PC-9 (cell line): ENCODE results near the gene FTO. TPM values are rescaled to one million over a fixed set of nuclear protein-coding genes. Genes with fewer than 3 reads are reported as not detected.

Source experiments
- BruUV-seq: library from RNA; stranded (reverse); fragments of 400-500 nt; replicated peaks from 2 replicates; lab custom pipeline; 2021; lab: Mats Ljungman, UMichigan
- CTCF ChIA-PET: fragments of 300-600 bp; sonication (Branson Sonifier 250); formaldehyde crosslinking; loops from one replicate; lab custom pipeline; 2022; ENCODE audit warnings: antibody characterized with exemption; lab: Charles Lee
- POLR2A ChIA-PET: fragments of 300-600 bp; sonication (Branson Sonifier 250); formaldehyde crosslinking; loops from one replicate; lab custom pipeline; 2022; ENCODE audit warnings: antibody characterized with exemption; ENCODE audit not compliant: unreplicated experiment; lab: Charles Lee
- DNase-seq, 2 experiments: peaks; one replicate each; pipeline versions ENCODE4 v3.0.0 to v3.0.0-alpha.2; 2015 to 2022; ENCODE audit warnings: mixed read lengths in 1 of 2
- H2AFZ ChIP-seq: fragments of 200-600 bp; sonication (generic); 2 replicates; pipeline ENCODE4 v1.8.1; 2017; ENCODE audit warnings: antibody characterized with exemption
- H3F3A ChIP-seq: fragments of 200-600 bp; sonication (generic); 2 replicates; pipeline ENCODE4 v1.8.1; 2017; ENCODE audit warnings: antibody characterized with exemption, mild to moderate bottlenecking, low read depth; ENCODE audit not compliant: insufficient read depth
- H3K27ac ChIP-seq: fragments of 200-600 bp; sonication (generic); 2 replicates; pipeline ENCODE4 v1.6.1; 2016; ENCODE audit warnings: mixed run types
- H3K27me3 ChIP-seq: fragments of 200-600 bp; sonication (generic); 2 replicates; pipeline ENCODE4 v1.6.1; 2016; ENCODE audit warnings: low read depth, mixed run types; ENCODE audit not compliant: insufficient read depth
- H3K36me3 ChIP-seq: fragments of 200-600 bp; sonication (generic); 2 replicates; pipeline ENCODE4 v1.6.1; 2016; ENCODE audit warnings: low read depth, mixed run types
- H3K4me1 ChIP-seq: fragments of 200-600 bp; sonication (generic); replicated peaks from 2 replicates; pipeline ENCODE4 v1.6.1; 2016; ENCODE audit warnings: mixed run types; ENCODE audit not compliant: insufficient read depth
- H3K4me2 ChIP-seq: fragments of 200-600 bp; sonication (generic); 2 replicates; pipeline ENCODE4 v1.6.1; 2017; ENCODE audit warnings: mixed run types
- H3K4me3 ChIP-seq: fragments of 200-600 bp; sonication (generic); 2 replicates; pipeline ENCODE4 v1.6.1; 2016; ENCODE audit warnings: mixed run types
- H3K79me2 ChIP-seq: fragments of 200-600 bp; sonication (generic); 2 replicates; pipeline ENCODE4 v1.6.1; 2017; ENCODE audit warnings: low read depth, mixed run types
- H3K9me2 ChIP-seq: fragments of 200-600 bp; sonication (generic); 2 replicates; pipeline ENCODE4 v1.8.1; 2017; ENCODE audit warnings: mild to moderate bottlenecking; ENCODE audit not compliant: insufficient read depth
- H3K9me3 ChIP-seq: fragments of 200-600 bp; sonication (generic); 2 replicates; pipeline ENCODE4 v1.8.1; 2016; ENCODE audit warnings: low read depth; ENCODE audit not compliant: insufficient read depth
- H4K20me1 ChIP-seq: fragments of 200-600 bp; sonication (generic); 2 replicates; pipeline ENCODE4 v1.8.1; 2017; ENCODE audit not compliant: insufficient read depth
- CTCF ChIP-seq: fragments of 200-600 bp; sonication (generic); conservative IDR thresholded peaks from 2 replicates; pipeline ENCODE4 v1.6.1; 2017; ENCODE audit warnings: mixed run types, antibody characterized with exemption, mild to moderate bottlenecking, moderate library complexity
- EZH2 ChIP-seq: fragments of 200-600 bp; sonication (generic); IDR thresholded peaks from 2 replicates; pipeline ENCODE4 v1.8.0; 2017; ENCODE audit warnings: antibody characterized with exemption, low read depth
- intact Hi-C: fragments of 100-400 bp; cut with micrococcal nuclease; formaldehyde crosslinking; loops from one replicate; pipeline ENCODE4 v1.10.0; 2022; ENCODE audit not compliant: unreplicated experiment
- total RNA-seq: library from RNA; stranded (reverse); gene quantifications from 2 replicates; pipeline ENCODE4 v1.2.3, GENCODE V29; 2021

Gene FTO
- total RNA-seq, 1 experiment from 2014 or later: 58.1 TPM

- H3K4me2 ChIP-seq: no peak overlapping the region
- ChIA-PET CTCF (no interaction called here), POLR2A (no interaction called here)
- no peaks in the 10 kb centered on the region for H3K4me1 ChIP-seq
- no peaks in the 10 kb centered on the region for H3K79me2 ChIP-seq
- no peaks in the 10 kb centered on the region for H3K9me2 ChIP-seq
- no peak overlapping the region for H3K27ac ChIP-seq
- DNase-seq: no peak
- no TSS peak for BruUV-seq
- no peaks in the 10 kb centered on the region for H3K36me3 ChIP-seq
- no peaks in the 10 kb centered on the region for H3F3A ChIP-seq
- H4K20me1 ChIP-seq: no peaks in the 10 kb centered on the region
- H3K4me3 ChIP-seq: no peak overlapping the region
- TF ChIP-seq CTCF: no peak
- TF ChIP-seq EZH2: no peak
- no peaks in the 10 kb centered on the region for H3K27me3 ChIP-seq
- no peak overlapping the region for H2AFZ ChIP-seq
- H3K9me3 ChIP-seq: no peaks in the 10 kb centered on the region
- intact Hi-C loops: no loop called here
These were observed 229.0 kb downstream of the FTO start for GRCh38 chr16:53932975-53933374.

- TF ChIP-seq EZH2 (no peak), CTCF (no peak)
- no peak for DNase-seq
- H3F3A ChIP-seq: no peaks in the 10 kb centered on the region
- H3K9me2 ChIP-seq: no peaks in the 10 kb centered on the region
- H3K4me2 ChIP-seq: no peak overlapping the region
- ChIA-PET CTCF (no interaction called here), POLR2A (no interaction called here)
- intact Hi-C loops: no loop called here
- H2AFZ ChIP-seq: no peak overlapping the region
- H3K27me3 ChIP-seq: no peaks in the 10 kb centered on the region
- no peaks in the 10 kb centered on the region for H3K4me1 ChIP-seq
- H4K20me1 ChIP-seq: no peaks in the 10 kb centered on the region
- H3K27ac ChIP-seq: no peak overlapping the region
- H3K9me3 ChIP-seq: no peaks in the 10 kb centered on the region
- H3K4me3 ChIP-seq: no peak overlapping the region
- H3K36me3 ChIP-seq: no peaks in the 10 kb centered on the region
- no TSS peak for BruUV-seq
- H3K79me2 ChIP-seq: no peaks in the 10 kb centered on the region
These were observed 229.5 kb downstream of the FTO start for GRCh38 chr16:53933407-53933806.

GRCh38 chr16:53936052-53936451 lies 232.1 kb downstream of the FTO start:
- no peaks in the 10 kb centered on the region for H3K27me3 ChIP-seq
- no peak for DNase-seq
- TF ChIP-seq EZH2 (no peak), CTCF (no peak)
- H3K4me2 ChIP-seq: no peak overlapping the region
- no peaks in the 10 kb centered on the region for H3K9me2 ChIP-seq
- no peak overlapping the region for H3K27ac ChIP-seq
- intact Hi-C loops: no loop called here
- no peaks in the 10 kb centered on the region for H3K9me3 ChIP-seq
- no peaks in the 10 kb centered on the region for H4K20me1 ChIP-seq
- H2AFZ ChIP-seq: no peak overlapping the region
- H3K79me2 ChIP-seq: no peaks in the 10 kb centered on the region
- ChIA-PET POLR2A (no interaction called here), CTCF (no interaction called here)
- H3K36me3 ChIP-seq: no peaks in the 10 kb centered on the region
- no TSS peak for BruUV-seq
- no peaks in the 10 kb centered on the region for H3K4me1 ChIP-seq
- H3K4me3 ChIP-seq: no peak overlapping the region
- no peaks in the 10 kb centered on the region for H3F3A ChIP-seq
